Measurements from ENCODE around the gene AKAP12.
"Not testable (repeated sequence)": the region's sequence is repeated elsewhere in the genome, so short reads cannot be mapped to it uniquely, and the experiment has no call there.

AKAP12 gene

DNA sequence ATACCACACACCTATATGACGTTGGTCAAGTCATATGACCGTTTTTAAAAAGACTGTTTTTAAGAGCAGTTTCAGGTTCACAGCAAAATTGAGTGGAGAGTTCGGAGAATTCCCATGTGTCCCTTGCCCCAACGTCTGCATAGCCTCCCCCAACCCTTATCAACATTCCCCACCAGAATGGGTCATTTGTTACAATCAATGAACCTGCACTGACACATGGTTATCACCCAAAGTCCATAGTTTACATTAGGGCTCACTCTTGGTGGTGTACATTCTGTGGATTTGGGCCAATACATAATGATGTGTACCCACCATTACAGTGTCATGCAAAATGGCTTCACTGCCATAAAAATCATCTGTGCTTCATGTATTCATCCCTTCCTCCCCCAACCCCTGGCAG lies 99.6 kb downstream of the AKAP12 start:
- Histone ChIP-seq H3K27me3 (ENCODE audit: control insufficient read depth, low read length) (peaks cover 9% of the 10 kb centered on the region), H3K27ac (ENCODE audit: low read depth, low read length) (no peak overlapping the region), H3K4me2 (ENCODE audit: low read length) (no peak overlapping the region), H3K9me3 (ENCODE audit: control insufficient read depth, insufficient read depth, low read length) (peaks cover 3% of the 10 kb centered on the region; the same call in 1 of the 2 replicates), H3K4me1 (ENCODE audit: control insufficient read depth, low read length) (peaks cover 11% of the 10 kb centered on the region), H3F3A (ENCODE audit: control insufficient read depth, insufficient read depth) (no peaks in the 10 kb centered on the region), H3K36me3 (ENCODE audit: control insufficient read depth, low read length) (no peaks in the 10 kb centered on the region), H4K20me1 (ENCODE audit: control insufficient read depth, insufficient read depth, low read depth, low read length) (no peaks in the 10 kb centered on the region), H3K9me2 (replicated peaks; ENCODE audit: control insufficient read depth, low read length) (no peaks in the 10 kb centered on the region), H3K79me2 (ENCODE audit: control insufficient read depth, low read length) (no peaks in the 10 kb centered on the region), H3K4me3 (ENCODE audit: low read length) (no peak overlapping the region)
- TF ChIP-seq EZH2phosphoT487 (IDR thresholded peaks at IDR 0.05; ENCODE audit: borderline replicate concordance, low read length) = no peak
- TF ChIP-seq, protein P1, sequence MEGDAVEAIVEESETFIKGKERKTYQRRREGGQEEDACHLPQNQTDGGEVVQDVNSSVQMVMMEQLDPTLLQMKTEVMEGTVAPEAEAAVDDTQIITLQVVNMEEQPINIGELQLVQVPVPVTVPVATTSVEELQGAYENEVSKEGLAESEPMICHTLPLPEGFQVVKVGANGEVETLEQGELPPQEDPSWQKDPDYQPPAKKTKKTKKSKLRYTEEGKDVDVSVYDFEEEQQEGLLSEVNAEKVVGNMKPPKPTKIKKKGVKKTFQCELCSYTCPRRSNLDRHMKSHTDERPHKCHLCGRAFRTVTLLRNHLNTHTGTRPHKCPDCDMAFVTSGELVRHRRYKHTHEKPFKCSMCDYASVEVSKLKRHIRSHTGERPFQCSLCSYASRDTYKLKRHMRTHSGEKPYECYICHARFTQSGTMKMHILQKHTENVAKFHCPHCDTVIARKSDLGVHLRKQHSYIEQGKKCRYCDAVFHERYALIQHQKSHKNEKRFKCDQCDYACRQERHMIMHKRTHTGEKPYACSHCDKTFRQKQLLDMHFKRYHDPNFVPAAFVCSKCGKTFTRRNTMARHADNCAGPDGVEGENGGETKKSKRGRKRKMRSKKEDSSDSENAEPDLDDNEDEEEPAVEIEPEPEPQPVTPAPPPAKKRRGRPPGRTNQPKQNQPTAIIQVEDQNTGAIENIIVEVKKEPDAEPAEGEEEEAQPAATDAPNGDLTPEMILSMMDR (IDR thresholded peaks at IDR 0.05; ENCODE audit: low read depth, low read length, poor library complexity, severe bottlenecking) = no peak

DNA sequence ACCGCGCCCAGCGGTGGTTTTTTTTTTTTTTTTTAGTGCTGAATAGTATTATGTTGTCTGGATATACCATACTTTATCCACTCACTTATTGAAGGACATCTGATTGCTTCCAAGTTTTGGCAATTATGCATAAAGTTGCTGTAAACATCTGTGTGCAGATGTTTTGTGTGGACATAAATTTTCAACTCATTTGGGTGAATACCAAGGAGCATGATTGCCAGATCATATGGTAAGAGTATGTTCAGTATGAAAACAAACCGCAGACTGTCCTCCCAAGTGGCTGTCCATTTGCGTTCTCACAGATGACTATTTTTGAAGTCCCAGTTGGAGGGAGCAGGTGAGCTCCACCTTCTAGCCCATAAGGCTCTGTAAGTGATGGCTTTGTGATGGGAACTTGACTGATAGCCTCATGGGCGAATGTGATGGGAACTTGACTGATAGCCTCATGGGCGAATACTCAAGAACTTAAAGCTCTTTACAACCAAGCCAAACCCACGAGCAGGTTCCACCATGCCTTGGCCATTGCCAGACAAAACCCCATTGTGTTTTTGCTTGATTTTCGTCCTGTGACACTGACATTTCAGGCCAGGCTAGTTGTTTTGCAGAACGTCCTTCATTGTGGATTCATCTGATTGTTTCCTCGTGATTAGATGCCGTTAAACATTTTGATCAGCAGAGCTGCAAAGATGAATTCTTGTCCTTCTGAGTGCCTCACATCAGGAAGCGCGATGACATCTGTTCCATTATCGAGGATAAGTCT lies 100.6 kb downstream of the AKAP12 start:
- Histone ChIP-seq H3K27ac (ENCODE audit: low read depth, low read length) (no peak overlapping the region), H3K4me3 (ENCODE audit: low read length) (no peak overlapping the region), H3K36me3 (ENCODE audit: control insufficient read depth, low read length) (no peaks in the 10 kb centered on the region), H3K4me2 (ENCODE audit: low read length) (no peak overlapping the region), H3K27me3 (ENCODE audit: control insufficient read depth, low read length) (peaks cover 9% of the 10 kb centered on the region), H4K20me1 (ENCODE audit: control insufficient read depth, insufficient read depth, low read depth, low read length) (no peaks in the 10 kb centered on the region), H3K79me2 (ENCODE audit: control insufficient read depth, low read length) (no peaks in the 10 kb centered on the region), H3F3A (ENCODE audit: control insufficient read depth, insufficient read depth) (no peaks in the 10 kb centered on the region), H3K4me1 (ENCODE audit: control insufficient read depth, low read length) (peaks cover 11% of the 10 kb centered on the region), H3K9me2 (replicated peaks; ENCODE audit: control insufficient read depth, low read length) (no peaks in the 10 kb centered on the region), H3K9me3 (ENCODE audit: control insufficient read depth, insufficient read depth, low read length) (peaks cover 3% of the 10 kb centered on the region; the same call in 1 of the 2 replicates)
- TF ChIP-seq, protein P1 (IDR thresholded peaks at IDR 0.05; ENCODE audit: low read depth, low read length, poor library complexity, severe bottlenecking) = no peak
- TF ChIP-seq EZH2phosphoT487 (IDR thresholded peaks at IDR 0.05; ENCODE audit: borderline replicate concordance, low read length) = no peak

DNA sequence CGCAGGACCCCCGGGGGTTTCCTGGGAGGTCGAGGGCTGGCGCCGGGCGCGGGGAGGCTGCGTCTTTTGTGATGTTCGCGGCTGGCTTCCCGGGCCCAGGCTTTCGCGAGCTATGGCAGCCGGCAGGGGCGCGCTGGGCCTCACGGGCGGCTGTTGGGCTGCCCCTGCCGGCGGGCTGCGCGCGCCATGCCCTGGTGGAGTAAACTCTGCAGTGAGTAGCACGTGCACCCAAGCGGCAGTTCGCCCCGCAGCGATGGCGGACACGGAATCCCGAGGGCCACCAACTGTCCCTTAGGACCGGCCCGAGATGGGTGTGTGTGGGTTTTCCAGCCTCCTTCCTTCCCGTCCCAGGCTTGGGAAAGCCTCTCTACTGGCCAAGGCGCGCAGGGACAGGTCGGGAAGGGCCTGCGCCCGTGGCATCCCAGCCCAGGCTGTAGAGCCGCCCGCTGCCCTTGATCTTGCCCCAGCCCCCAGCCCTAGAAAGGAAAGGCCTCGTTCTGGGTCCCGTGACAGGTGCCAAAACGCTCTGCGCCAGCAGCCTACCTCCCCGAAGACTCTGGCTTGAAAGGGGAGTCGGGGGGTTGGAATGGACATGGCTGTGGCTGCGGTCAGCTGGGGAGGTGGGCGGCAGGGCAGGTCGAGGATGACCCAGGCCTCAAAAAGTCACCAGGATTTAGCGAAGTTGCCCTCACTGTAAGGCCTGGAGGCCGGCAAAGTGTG lies 101.9 kb downstream of the AKAP12 start:
- H3K79me2 ChIP-seq (ENCODE audit: control insufficient read depth, low read length) = no peaks in the 10 kb centered on the region
- no peaks in the 10 kb centered on the region for H3K36me3 ChIP-seq (ENCODE audit: control insufficient read depth, low read length)
- H4K20me1 ChIP-seq (ENCODE audit: control insufficient read depth, insufficient read depth, low read depth, low read length) = no peaks in the 10 kb centered on the region
- H3K4me3 ChIP-seq (ENCODE audit: low read length) = no peak overlapping the region
- H3K9me3 ChIP-seq (ENCODE audit: control insufficient read depth, insufficient read depth, low read length) = no peaks in the 10 kb centered on the region
- no peaks in the 10 kb centered on the region for H3F3A ChIP-seq (ENCODE audit: control insufficient read depth, insufficient read depth)
- no peak for TF ChIP-seq EZH2phosphoT487 (IDR thresholded peaks at IDR 0.05; ENCODE audit: borderline replicate concordance, low read length)
- TF ChIP-seq, protein P1 (IDR thresholded peaks at IDR 0.05; ENCODE audit: low read depth, low read length, poor library complexity, severe bottlenecking) = no peak
- no peaks in the 10 kb centered on the region for H3K27me3 ChIP-seq (ENCODE audit: control insufficient read depth, low read length)
- no peak overlapping the region for H3K27ac ChIP-seq (ENCODE audit: low read depth, low read length)
- peaks cover 3% of the 10 kb centered on the region for H3K4me1 ChIP-seq (ENCODE audit: control insufficient read depth, low read length)
- no peak overlapping the region for H3K4me2 ChIP-seq (ENCODE audit: low read length)
- H3K9me2 ChIP-seq (replicated peaks; ENCODE audit: control insufficient read depth, low read length) = no peaks in the 10 kb centered on the region

DNA sequence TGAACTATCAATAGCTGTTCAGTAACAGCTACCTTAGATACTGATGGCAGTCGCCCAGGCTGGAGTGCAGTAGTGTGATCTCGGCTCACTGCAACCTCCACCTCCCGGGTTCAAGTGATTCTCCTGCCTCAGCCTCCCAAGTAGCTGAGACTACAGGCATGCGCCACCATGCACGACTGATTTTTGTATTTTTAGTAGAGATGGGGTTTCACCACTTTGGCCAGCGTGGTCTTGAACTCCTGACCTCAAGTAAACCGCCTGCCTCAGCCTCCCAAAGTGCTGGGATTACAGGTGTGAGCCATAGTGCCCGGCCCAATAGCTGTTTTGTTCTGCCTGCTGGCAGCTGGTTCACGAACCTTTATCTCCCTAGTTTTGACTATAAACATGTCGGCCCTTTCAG lies 103.0 kb downstream of the AKAP12 start:
- not testable (repeated sequence) for H3K27ac ChIP-seq (ENCODE audit: low read depth, low read length); H4K20me1 ChIP-seq (ENCODE audit: control insufficient read depth, insufficient read depth, low read depth, low read length); H3K27me3 ChIP-seq (ENCODE audit: control insufficient read depth, low read length); H3K36me3 ChIP-seq (ENCODE audit: control insufficient read depth, low read length); H3F3A ChIP-seq (ENCODE audit: control insufficient read depth, insufficient read depth); H3K4me3 ChIP-seq (ENCODE audit: low read length); H3K4me1 ChIP-seq (ENCODE audit: control insufficient read depth, low read length); H3K9me2 ChIP-seq (replicated peaks; ENCODE audit: control insufficient read depth, low read length); H3K4me2 ChIP-seq (ENCODE audit: low read length); H3K9me3 ChIP-seq (ENCODE audit: control insufficient read depth, insufficient read depth, low read length); H3K79me2 ChIP-seq (ENCODE audit: control insufficient read depth, low read length)

Data from DOHH2 (cell line).